Keratinocyte (primary cell): Measurements from ENCODE around the gene RAB6C.
"Not testable (repeated sequence)": the region's sequence is repeated elsewhere in the genome, so short reads cannot be mapped to it uniquely, and the experiment has no call there.

ENCODE experiments used
- CTCF ChIP-seq, 3 experiments: IDR thresholded peaks in 1 of 3; conservative IDR thresholded peaks in 1 of 3; optimal IDR thresholded peaks in 1 of 3; 2 replicates in 2 of 3; 3 replicates in 1 of 3; pipeline versions ENCODE3 to v1.5.1; 2011; ENCODE audit warnings: low read length in 3 of 3, mild to moderate bottlenecking in 3 of 3, moderate library complexity in 2 of 3, control low read depth in 1 of 3, inconsistent platforms in 1 of 3; ENCODE audit not compliant: insufficient read depth in 2 of 3; ENCODE audit errors: extremely low read depth in 1 of 3
- EZH2 ChIP-seq: IDR thresholded peaks from one replicate; pipeline ENCODE4 v1.6.1; 2012; ENCODE audit warnings: inconsistent platforms, mild to moderate bottlenecking, low read length, moderate library complexity

GRCh38 chr2:130020069-130020468, 40.6 kb downstream of the RAB6C start:
- not testable (repeated sequence) for TF ChIP-seq CTCF (optimal IDR thresholded peaks at IDR 0.05 in 1 of 3, IDR thresholded peaks at IDR 0.05 in 1 of 3, conservative IDR thresholded peaks at IDR 0.05 in 1 of 3; ENCODE audit: extremely low read depth in 1 of 3, insufficient read depth in 2 of 3, low read length in 3 of 3); EZH2
